Adipose tissue (tissue), 3 donors: ENCODE data around the gene TRUB1. TPM values are rescaled to one million over a fixed set of nuclear protein-coding genes. Genes with fewer than 3 reads are reported as not detected.
"Not testable (repeated sequence)": the region's sequence is repeated elsewhere in the genome, so short reads cannot be mapped to it uniquely, and the experiment has no call there.

Experiments
- H3K27ac ChIP-seq: one replicate; pipeline ENCODE4 v1.5.1; 2013; ENCODE audit warnings: low read depth, low read length
- WGBS, 3 donors: extraction: QIAGEN DNeasy Blood & Tissue Kit; methylation state at CpG; one replicate each; pipeline ENCODE4 v1.1.7; 2013; 5-methylcytosine and 5-hydroxymethylcytosine counted together
- polyA plus RNA-seq, 3 donors: library from polyadenylated mRNA; stranded (reverse); fragments of 200-250 nt; gene quantifications; one replicate each; pipeline ENCODE4 v1.2.3, GENCODE V29; 2013
- donor health status: healthy with polysubstance abuse.
- donor health status: Bipolar disorder and iron deficiency.
- donor health status: healthy.

TRUB1 gene
- polyA plus RNA-seq: 1 to 10 TPM; 3.6 to 5.6 (median 5.5) TPM

- 0% methylated on average over 46 of the region's 46 CpGs for WGBS, 3 donors
- no peak within 1 kb of the TSS for H3K27ac ChIP-seq
Observed at GRCh38 chr10:114937962-114938855, at the start of gene TRUB1. TRUB1 (plus strand) TSS chr10:114938195; CDS start chr10:114938254, 59 bp downstream.

DNA sequence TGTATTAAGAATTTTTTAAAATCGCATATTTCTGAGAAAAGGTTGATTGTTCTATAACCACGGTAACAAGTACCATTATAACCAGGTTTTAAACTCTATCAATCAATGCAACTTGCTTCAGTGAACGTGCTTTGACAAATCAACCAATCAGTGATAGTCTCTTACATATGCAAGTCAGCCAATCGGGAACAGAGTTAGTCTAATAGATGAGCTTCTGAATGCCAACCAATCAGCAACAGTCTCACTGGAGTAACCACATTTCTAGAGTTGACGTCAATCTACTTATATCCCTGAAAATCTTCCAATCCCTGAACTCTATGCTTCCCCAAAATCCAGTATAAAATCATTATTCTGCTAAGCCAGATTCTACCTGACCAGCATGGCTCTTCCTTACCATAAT is 44.7 kb upstream of the TRUB1 start:
- H3K27ac ChIP-seq: no peak overlapping the region
- 73 to 81% (median 79%) methylated on average over 5 of the region's 5 CpGs for WGBS, 3 donors

- no peak overlapping the region for H3K27ac ChIP-seq
Observed at GRCh38 chr10:114894911-114895310, 43.1 kb upstream of the TRUB1 start.

DNA sequence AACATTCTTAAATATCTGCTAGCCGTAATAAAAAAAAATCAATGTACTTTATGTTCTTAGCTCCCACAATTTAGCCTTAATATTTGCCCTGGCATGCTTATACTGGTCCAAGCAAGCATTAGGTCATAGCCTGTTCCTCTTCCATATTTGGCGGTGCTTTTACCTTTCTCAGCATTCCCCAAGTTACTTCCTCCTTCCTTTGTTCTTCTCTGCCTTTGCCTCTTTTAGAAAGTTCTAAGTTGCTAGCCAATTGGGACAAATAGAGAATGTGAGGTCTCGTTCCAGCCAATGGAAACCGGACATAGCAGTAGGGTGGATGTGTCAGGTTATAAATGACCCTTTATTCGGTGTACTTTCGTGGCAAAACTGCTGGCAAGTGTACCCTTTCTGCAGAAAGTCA is 41.0 kb upstream of the TRUB1 start:
- 78 to 89% (median 87%) methylated on average over 6 of the region's 6 CpGs for WGBS, 3 donors
- H3K27ac ChIP-seq: not testable (repeated sequence)

- no peak overlapping the region for H3K27ac ChIP-seq
- 88 to 97% (median 90%) methylated on average over 3 of the region's 3 CpGs for WGBS, 3 donors
Observed at GRCh38 chr10:114897593-114897992, 40.4 kb upstream of the TRUB1 start.

DNA sequence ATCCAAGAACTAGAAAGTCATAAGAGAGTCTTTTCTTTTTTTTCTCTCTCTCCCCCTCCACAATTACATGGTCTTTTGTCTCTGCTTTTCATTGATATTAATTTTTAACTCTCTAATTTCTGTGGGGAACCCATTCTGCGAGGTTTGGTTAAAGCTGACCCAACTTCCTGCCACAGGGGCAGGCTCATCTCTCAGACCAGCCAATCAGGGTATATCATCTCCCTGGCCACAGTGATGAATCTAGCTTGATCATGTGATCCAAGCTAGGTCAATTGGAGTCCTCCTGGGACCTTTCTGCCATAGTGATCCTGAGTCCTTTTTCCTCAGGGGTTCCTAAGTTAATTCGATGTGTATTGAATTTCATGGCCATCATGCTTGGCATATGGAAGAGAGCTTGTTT is 38.0 kb upstream of the TRUB1 start:
- 88 to 96% (median 94%) methylated on average over 2 of the region's 2 CpGs for WGBS, 3 donors
- no peak overlapping the region for H3K27ac ChIP-seq

- 90 to 98% (median 95%) methylated on average over 12 of the region's 12 CpGs for WGBS, 3 donors
- no peak overlapping the region for H3K27ac ChIP-seq
Observed at GRCh38 chr10:114900658-114901057, 37.3 kb upstream of the TRUB1 start.

GRCh38 chr10:114902151-114902550 is 35.8 kb upstream of the TRUB1 start:
- no peak overlapping the region for H3K27ac ChIP-seq
- 55 to 64% (median 58%) methylated on average over 1 of the region's 1 CpG for whole genome bisulfite sequencing, 3 donors

DNA sequence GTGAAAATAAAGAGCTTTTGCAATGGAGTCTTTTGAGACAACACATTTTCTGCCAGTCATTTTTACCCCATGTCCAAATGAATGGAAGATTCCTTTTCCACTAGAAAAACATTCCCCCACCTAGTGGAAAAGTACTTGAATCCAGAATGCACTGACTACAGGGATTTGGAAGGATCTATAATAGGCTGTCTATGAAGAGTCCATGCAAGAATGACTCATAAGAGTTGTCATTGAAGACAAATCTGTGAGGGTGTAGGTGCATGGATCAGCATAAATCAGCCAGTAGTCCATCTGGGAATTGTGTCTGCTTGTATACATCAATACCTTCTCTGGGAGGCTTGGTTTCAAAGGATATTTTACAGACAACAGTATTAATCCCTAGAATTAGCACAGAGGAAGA is 32.5 kb upstream of the TRUB1 start:
- H3K27ac ChIP-seq: no peak overlapping the region

GRCh38 chr10:114906981-114907380 is 31.0 kb upstream of the TRUB1 start:
- 65 to 85% (median 69%) methylated on average over 3 of the region's 3 CpGs for WGBS, 3 donors

GRCh38 chr10:114908896-114909295 is 29.1 kb upstream of the TRUB1 start:
- 64 to 96% (median 79%) methylated on average over 5 of the region's 5 CpGs for WGBS, 3 donors
- no peak overlapping the region for H3K27ac ChIP-seq

More at GRCh38 chr10:114906981-114907380, 31.0 kb upstream of the TRUB1 start:
- no peak overlapping the region for H3K27ac ChIP-seq

DNA sequence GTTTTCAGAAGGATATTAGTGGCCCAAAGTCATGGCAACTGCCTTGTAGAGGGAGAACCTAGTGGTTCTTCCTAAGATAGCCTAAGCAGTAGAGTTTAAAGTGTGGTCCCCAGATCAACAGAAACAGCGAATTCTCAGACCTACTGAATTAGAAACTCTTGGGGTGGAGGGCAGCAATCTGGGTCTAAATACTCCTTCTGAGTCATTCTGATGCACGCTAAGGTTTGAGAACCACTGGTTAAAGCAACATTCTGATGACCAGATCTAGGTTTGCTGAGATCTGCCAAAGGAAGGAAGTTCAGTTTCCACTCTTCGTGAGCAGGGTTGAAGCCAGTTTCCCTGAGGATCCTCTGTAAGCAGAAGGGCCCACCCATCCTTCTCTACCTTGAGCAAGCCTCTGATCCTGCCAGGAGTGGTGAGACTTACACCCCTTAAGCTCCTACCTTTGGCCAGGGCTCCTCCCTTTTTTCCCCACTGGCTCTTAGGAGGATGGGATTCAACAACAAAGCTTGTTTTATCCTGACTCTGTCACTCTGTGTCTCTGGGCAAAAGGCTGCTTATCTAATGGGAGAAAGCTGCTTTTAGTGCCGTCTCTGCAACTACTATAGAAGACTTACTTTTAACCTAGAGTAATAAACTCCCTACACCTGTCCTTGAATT is 26.8 kb upstream of the TRUB1 start:
- H3K27ac ChIP-seq: no peak overlapping the region
- 79 to 89% (median 81%) methylated on average over 4 of the region's 4 CpGs for WGBS, 3 donors

GRCh38 chr10:114911801-114912469 is 26.1 kb upstream of the TRUB1 start:
- 60 to 70% (median 67%) methylated on average over 5 of the region's 5 CpGs for WGBS, 3 donors
- H3K27ac ChIP-seq: no peak overlapping the region

- 79 to 86% (median 82%) methylated on average over 2 of the region's 2 CpGs for WGBS, 3 donors
- H3K27ac ChIP-seq: no peak overlapping the region
Observed at GRCh38 chr10:114912470-114912859, 25.5 kb upstream of the TRUB1 start.

DNA sequence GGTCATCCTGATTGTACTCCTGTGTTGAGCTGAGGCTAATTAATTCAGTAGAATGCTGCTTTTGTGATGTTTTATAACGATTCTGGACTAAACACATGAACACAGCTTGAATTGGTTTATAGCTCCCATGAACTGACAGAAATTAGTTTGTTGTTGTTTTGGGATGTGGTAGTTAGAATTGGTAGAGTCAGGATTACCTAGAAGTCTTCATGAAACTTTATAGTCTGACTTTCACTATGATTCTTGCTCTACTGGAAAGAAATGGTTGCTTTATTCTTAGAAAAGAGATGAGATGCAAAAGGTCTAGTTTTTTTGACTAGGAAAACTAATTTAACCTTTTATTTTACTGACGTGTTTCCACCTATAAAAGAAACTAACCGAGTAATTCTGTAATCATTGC is 23.4 kb upstream of the TRUB1 start:
- WGBS, 3 donors: 77 to 83% (median 83%) methylated on average over 3 of the region's 3 CpGs

DNA sequence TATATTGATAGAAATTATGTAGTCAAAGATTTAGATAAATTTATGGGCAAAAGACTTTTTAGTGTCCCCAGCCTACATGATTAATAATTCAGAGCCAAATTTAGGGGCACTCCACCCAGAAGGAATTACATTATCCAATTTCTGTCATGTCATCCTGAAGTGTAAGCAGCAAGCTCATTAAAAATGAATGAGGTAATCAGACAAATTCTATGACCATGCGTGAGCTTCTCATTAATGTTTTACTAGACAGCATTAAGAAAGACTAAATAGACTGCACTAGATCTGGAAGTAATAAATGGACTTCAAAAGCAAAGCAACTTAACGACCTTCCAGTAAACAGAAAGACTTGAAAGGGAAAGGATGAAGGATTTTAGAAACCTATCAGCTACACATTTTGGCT is 22.7 kb upstream of the TRUB1 start:
- WGBS, 3 donors: 56 to 65% (median 60%) methylated on average over 2 of the region's 2 CpGs
- H3K27ac ChIP-seq: no peak overlapping the region

More for the DNA sequence above, 23.4 kb upstream of the TRUB1 start:
- no peak overlapping the region for H3K27ac ChIP-seq

- 94 to 96% (median 95%) methylated on average over 10 of the region's 10 CpGs for WGBS, 3 donors
- H3K27ac ChIP-seq: no peak overlapping the region
Observed at GRCh38 chr10:114916653-114917052, 21.3 kb upstream of the TRUB1 start.

GRCh38 chr10:114917459-114917858 is 20.5 kb upstream of the TRUB1 start:
- WGBS, 3 donors: 90 to 100% (median 91%) methylated on average over 1 of the region's 1 CpG
- H3K27ac ChIP-seq: no peak overlapping the region

DNA sequence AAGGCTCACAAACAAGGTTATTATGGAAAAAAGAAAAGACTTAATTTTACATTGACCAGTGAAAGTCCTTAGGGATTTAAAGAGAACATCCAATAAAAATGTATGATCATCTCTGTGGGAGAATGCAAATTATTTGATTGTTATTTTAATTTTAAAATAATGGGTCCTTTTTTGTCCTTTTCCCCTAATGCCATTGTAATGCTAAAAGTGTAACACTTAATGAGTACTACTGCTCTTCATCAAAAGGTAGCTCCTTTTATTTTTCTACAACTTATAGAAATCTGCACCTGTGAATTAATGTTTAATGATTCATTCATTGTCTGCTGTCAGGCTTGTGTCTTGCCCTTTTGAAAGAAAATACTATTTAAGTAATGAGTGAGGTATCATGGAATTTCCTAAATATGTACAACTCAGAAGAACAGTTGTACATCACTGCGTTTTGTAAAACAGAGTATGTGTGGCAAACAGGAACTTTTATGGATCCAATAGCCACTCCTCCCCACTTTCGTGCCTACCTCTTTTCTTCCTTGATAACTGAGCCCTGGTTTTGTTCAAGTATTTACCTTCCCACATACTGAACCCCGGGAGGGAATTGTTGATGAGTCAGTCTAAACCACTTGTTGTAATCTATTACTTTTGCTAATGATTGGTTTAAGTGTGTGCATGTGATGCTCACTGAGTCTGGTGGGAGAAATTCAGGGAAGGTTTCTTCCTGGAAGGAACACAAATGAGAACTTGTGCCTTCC is 19.9 kb upstream of the TRUB1 start:
- H3K27ac ChIP-seq: no peak overlapping the region
- WGBS, 3 donors: 43 to 75% (median 65%) methylated on average over 3 of the region's 3 CpGs
